ENCODE results near the gene CACNA2D3. TPM values are rescaled to one million over a fixed set of nuclear protein-coding genes. Genes with fewer than 3 reads are reported as not detected.

Gene CACNA2D3
- total and polyA plus RNA-seq, 4 donors: 0.06 to 0.37 (median 0.08) TPM; not detected in 1

GRCh38 chr3:54086652-54087405 is 35.5 kb upstream of the CACNA2D3 start:
- 85% methylated on average over 8 of the region's 8 CpGs for WGBS
- Histone ChIP-seq H3K27ac (ENCODE audit: low read depth in 1 of 2, low read length in 2 of 2) (no peak overlapping the region), H3K4me3 (ENCODE audit: low read depth in 1 of 3, low read length in 3 of 3) (no peak overlapping the region), H3K4me1 (ENCODE audit: control insufficient read depth in 4 of 4, insufficient read depth in 4 of 4, low read length in 3 of 4) (peaks cover 0 to 4% (median 1%) of the 10 kb centered on the region in 4 donors), H3K27me3 (ENCODE audit: control insufficient read depth in 4 of 4, insufficient read depth in 4 of 4, low read length in 3 of 4) (peaks cover 0 to 5% (median 0%) of the 10 kb centered on the region in 4 donors), H3K36me3 (ENCODE audit: control insufficient read depth in 4 of 4, insufficient read depth in 3 of 4, low read depth in 1 of 4, low read length in 3 of 4) (no peaks in the 10 kb centered on the region), H3K9ac (ENCODE audit: low read depth in 1 of 2, low read length in 2 of 2) (no peak overlapping the region), H3K9me3 (ENCODE audit: control insufficient read depth in 4 of 4, low read length in 3 of 4) (no peaks in the 10 kb centered on the region)
- DNase-seq (ENCODE audit: low spot score): no peak
- TF ChIP-seq HNF4G (IDR thresholded peaks at IDR 0.05) (no peak), RXRA (IDR thresholded peaks at IDR 0.05) (no peak), GABPA (IDR thresholded peaks at IDR 0.05 in 1 of 2, conservative IDR thresholded peaks at IDR 0.05 in 1 of 2) (no peak), FOXA2 (IDR thresholded peaks at IDR 0.05) (no peak), RAD21 (IDR thresholded peaks at IDR 0.05) (no peak), JUND (IDR thresholded peaks at IDR 0.05) (no peak), TAF1 (conservative IDR thresholded peaks at IDR 0.05) (no peak), YY1 (IDR thresholded peaks at IDR 0.05) (no peak), FOXA1 (IDR thresholded peaks at IDR 0.05) (no peak), NR2F2 (IDR thresholded peaks at IDR 0.05) (no peak), MAX (IDR thresholded peaks at IDR 0.05) (no peak), HNF4A (conservative IDR thresholded peaks at IDR 0.05) (no peak), SP1 (IDR thresholded peaks at IDR 0.05) (no peak)
- TF ChIP-seq, protein P1, sequence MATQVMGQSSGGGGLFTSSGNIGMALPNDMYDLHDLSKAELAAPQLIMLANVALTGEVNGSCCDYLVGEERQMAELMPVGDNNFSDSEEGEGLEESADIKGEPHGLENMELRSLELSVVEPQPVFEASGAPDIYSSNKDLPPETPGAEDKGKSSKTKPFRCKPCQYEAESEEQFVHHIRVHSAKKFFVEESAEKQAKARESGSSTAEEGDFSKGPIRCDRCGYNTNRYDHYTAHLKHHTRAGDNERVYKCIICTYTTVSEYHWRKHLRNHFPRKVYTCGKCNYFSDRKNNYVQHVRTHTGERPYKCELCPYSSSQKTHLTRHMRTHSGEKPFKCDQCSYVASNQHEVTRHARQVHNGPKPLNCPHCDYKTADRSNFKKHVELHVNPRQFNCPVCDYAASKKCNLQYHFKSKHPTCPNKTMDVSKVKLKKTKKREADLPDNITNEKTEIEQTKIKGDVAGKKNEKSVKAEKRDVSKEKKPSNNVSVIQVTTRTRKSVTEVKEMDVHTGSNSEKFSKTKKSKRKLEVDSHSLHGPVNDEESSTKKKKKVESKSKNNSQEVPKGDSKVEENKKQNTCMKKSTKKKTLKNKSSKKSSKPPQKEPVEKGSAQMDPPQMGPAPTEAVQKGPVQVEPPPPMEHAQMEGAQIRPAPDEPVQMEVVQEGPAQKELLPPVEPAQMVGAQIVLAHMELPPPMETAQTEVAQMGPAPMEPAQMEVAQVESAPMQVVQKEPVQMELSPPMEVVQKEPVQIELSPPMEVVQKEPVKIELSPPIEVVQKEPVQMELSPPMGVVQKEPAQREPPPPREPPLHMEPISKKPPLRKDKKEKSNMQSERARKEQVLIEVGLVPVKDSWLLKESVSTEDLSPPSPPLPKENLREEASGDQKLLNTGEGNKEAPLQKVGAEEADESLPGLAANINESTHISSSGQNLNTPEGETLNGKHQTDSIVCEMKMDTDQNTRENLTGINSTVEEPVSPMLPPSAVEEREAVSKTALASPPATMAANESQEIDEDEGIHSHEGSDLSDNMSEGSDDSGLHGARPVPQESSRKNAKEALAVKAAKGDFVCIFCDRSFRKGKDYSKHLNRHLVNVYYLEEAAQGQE (IDR thresholded peaks at IDR 0.05): no peak
- TF ChIP-seq, protein P2, sequence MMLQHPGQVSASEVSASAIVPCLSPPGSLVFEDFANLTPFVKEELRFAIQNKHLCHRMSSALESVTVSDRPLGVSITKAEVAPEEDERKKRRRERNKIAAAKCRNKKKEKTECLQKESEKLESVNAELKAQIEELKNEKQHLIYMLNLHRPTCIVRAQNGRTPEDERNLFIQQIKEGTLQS (IDR thresholded peaks at IDR 0.05): no peak
- TF ChIP-seq, protein P3, sequence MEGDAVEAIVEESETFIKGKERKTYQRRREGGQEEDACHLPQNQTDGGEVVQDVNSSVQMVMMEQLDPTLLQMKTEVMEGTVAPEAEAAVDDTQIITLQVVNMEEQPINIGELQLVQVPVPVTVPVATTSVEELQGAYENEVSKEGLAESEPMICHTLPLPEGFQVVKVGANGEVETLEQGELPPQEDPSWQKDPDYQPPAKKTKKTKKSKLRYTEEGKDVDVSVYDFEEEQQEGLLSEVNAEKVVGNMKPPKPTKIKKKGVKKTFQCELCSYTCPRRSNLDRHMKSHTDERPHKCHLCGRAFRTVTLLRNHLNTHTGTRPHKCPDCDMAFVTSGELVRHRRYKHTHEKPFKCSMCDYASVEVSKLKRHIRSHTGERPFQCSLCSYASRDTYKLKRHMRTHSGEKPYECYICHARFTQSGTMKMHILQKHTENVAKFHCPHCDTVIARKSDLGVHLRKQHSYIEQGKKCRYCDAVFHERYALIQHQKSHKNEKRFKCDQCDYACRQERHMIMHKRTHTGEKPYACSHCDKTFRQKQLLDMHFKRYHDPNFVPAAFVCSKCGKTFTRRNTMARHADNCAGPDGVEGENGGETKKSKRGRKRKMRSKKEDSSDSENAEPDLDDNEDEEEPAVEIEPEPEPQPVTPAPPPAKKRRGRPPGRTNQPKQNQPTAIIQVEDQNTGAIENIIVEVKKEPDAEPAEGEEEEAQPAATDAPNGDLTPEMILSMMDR (IDR thresholded peaks at IDR 0.05; ENCODE audit: low read depth, low read length, missing input control): no peak
